Astrocyte of the spinal cord (primary cell): ENCODE data around the gene MBD3L2B.
"Not testable (repeated sequence)": the region's sequence is repeated elsewhere in the genome, so short reads cannot be mapped to it uniquely, and the experiment has no call there.

Experiments
- DNase-seq: peaks from one replicate; pipeline ENCODE4 v3.0.0; 2011; ENCODE audit warnings: low read depth, low spot score
- H3K4me3 ChIP-seq: 2 replicates; pipeline ENCODE4 v1.5.1; 2011; ENCODE audit warnings: low read depth, mild to moderate bottlenecking, low read length, moderate library complexity
- in situ Hi-C: cut with HindIII; loops from 2 replicates; pipeline ENCODE4 v1.10.0; 2017; ENCODE audit warnings: low sequenced_read_pairs
- TF ChIP-seq, protein P1 (sequence below): IDR thresholded peaks from 2 replicates; pipeline ENCODE4 v1.5.1; 2012; ENCODE audit warnings: low read depth, mild to moderate bottlenecking, low read length, inconsistent platforms

Gene MBD3L2B

GRCh38 chr19:7063339-7063738 is 42.1 kb upstream of the MBD3L2B start:
- TF ChIP-seq, protein P1, sequence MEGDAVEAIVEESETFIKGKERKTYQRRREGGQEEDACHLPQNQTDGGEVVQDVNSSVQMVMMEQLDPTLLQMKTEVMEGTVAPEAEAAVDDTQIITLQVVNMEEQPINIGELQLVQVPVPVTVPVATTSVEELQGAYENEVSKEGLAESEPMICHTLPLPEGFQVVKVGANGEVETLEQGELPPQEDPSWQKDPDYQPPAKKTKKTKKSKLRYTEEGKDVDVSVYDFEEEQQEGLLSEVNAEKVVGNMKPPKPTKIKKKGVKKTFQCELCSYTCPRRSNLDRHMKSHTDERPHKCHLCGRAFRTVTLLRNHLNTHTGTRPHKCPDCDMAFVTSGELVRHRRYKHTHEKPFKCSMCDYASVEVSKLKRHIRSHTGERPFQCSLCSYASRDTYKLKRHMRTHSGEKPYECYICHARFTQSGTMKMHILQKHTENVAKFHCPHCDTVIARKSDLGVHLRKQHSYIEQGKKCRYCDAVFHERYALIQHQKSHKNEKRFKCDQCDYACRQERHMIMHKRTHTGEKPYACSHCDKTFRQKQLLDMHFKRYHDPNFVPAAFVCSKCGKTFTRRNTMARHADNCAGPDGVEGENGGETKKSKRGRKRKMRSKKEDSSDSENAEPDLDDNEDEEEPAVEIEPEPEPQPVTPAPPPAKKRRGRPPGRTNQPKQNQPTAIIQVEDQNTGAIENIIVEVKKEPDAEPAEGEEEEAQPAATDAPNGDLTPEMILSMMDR: no peak
- DNase-seq: no peak
- in situ Hi-C loops: no loop called here
- H3K4me3 ChIP-seq: no peak overlapping the region

DNA sequence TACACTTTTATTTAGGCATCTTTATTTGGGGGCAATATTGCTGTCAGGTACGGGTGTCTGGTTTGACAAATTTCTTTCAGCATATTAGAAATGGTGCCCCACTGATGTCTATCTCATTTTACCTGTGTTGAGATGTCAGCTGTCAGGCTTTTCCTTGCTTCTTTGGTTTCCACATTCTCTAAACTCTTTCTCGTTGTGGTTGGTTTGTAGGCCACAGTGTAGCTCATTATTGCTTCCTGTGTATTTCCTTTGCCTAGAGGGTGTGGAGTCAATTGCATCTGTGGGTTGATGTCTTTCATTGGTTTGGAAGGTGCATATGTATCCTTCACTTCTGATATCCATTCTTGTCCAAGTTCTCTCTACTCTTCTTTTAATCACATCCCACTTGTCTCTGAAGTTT is 38.7 kb upstream of the MBD3L2B start:
- H3K4me3 ChIP-seq, in situ Hi-C loops, DNase-seq: not testable (repeated sequence)

DNA sequence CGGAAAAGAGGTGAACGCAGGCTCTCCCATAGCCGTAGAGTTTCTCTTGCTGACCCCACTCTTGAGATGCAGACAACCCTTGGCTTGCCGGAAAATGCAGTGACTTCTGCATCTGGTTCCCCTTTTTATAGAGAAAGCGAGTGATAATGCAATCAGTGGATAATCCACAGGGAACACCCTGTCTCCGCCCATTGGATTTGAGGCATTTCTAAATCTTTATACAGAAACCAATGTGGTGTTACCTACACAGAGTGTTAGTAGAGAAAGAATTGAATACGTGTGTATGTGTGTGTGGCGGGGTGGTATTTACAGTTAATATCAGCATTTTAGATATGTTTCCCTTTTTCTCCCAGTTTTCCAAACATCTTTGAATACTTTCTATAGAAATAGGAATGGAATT is 37.3 kb upstream of the MBD3L2B start, which contains the start of gene MBD3L3:
Gene MBD3L3 (minus strand): TSS at position 101 of the 400 bp plus-strand sequence. CDS start 71 bp downstream, at position 30.
- in situ Hi-C loops, H3K4me3 ChIP-seq, DNase-seq: not testable (repeated sequence)

DNA sequence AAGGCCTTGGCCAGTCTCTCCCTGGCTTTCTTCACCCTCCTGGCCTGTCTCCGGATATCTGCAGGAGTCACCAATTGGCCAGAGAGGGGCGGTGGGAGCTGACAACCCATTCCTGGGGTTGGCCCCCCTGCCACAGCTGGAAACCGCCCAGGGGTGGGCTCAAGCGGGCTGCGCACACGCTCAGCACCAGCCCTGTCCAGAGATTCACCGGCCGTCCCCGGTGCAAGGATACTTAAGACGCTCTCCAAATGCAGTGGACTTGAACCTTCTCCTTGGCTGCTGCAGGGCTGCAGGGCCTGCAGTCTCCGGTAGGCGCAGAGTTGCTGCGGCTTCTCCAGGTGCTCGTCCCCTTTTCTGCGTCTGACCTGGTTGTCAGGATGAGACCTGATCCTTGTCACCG is 35.1 kb upstream of the MBD3L2B start:
- DNase-seq, H3K4me3 ChIP-seq, in situ Hi-C loops: not testable (repeated sequence)

GRCh38 chr19:7055679-7056078 is 34.4 kb upstream of the MBD3L2B start:
- in situ Hi-C loops, DNase-seq, H3K4me3 ChIP-seq: not testable (repeated sequence)

GRCh38 chr19:7054635-7055368 is 33.6 kb upstream of the MBD3L2B start:
- DNase-seq, in situ Hi-C loops, H3K4me3 ChIP-seq: not testable (repeated sequence)

GRCh38 chr19:7052896-7053295 is 31.7 kb upstream of the MBD3L2B start:
- H3K4me3 ChIP-seq, in situ Hi-C loops, DNase-seq: not testable (repeated sequence)

DNA sequence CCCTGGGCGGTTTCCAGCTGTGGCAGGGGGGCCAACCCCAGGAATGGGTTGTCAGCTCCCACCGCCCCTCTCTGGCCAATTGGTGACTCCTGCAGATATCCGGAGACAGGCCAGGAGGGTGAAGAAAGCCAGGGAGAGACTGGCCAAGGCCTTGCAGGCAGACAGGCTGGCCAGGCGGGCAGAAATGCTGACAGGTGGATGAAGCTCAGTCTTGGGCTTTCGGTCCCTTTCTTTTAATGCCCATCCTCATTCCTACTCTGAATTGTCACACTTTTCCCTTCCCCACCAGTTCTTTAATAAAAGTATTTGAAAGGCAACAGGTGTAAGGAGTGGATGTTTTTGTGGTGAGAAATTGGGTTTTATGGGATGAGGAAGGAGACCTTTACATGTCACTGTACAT is 30.2 kb upstream of the MBD3L2B start:
- in situ Hi-C loops, H3K4me3 ChIP-seq, DNase-seq: not testable (repeated sequence)

- H3K4me3 ChIP-seq, DNase-seq, in situ Hi-C loops: not testable (repeated sequence)
Measured at GRCh38 chr19:7049021-7049420, 27.8 kb upstream of the MBD3L2B start, which contains the start of gene MBD3L2. TSS of gene MBD3L2 (plus strand) at chr19:7049321. CDS start at chr19:7049374, 53 bp downstream.

GRCh38 chr19:7041563-7041962 is 20.3 kb upstream of the MBD3L2B start:
- in situ Hi-C loops, DNase-seq, H3K4me3 ChIP-seq: not testable (repeated sequence)

GRCh38 chr19:7040079-7040478 is 18.8 kb upstream of the MBD3L2B start, which contains the start of gene MBD3L4:
TSS of gene MBD3L4 (minus strand) at chr19:7040179. CDS start at chr19:7040144, 35 bp downstream.
- DNase-seq, in situ Hi-C loops, H3K4me3 ChIP-seq: not testable (repeated sequence)

- H3K4me3 ChIP-seq, DNase-seq, in situ Hi-C loops: not testable (repeated sequence)
Measured at GRCh38 chr19:7030278-7030677, 9.0 kb upstream of the MBD3L2B start, which contains the start of gene MBD3L5. TSS of gene MBD3L5 (plus strand) at chr19:7030578. CDS start at chr19:7030612, 34 bp downstream.

DNA sequence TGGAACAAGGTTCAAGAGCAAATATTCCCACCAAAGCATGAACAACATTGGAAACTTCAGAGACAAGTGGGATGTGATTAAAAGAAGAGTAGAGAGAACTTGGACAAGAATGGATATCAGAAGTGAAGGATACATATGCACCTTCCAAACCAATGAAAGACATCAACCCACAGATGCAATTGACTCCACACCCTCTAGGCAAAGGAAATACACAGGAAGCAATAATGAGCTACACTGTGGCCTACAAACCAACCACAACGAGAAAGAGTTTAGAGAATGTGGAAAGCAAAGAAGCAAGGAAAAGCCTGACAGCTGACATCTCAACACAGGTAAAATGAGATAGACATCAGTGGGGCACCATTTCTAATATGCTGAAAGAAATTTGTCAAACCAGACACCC is 7.6 kb upstream of the MBD3L2B start:
- in situ Hi-C loops, H3K4me3 ChIP-seq, DNase-seq: not testable (repeated sequence)
